ENCODE data around the gene ZSWIM4.

The ZSWIM4 gene

DNA sequence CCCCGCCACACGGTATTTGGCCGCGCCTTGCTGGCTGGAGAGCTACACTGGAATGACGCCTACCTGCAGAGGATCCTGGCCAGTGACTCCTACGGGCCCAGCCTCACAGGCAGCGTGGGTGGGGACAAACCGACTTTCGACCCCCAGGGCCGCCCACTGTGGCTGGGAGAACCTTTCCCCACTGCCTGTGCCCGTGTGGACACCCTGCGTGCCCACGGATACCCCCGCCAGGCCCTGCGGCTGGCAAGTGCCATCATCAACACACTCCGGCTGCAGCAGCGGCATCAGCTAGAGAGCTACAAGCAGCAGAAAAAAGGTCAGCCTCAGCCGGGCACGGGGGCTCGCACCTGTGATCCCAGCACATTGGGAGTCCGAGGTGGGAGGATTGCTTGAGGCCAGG is 19.3 kb downstream of the ZSWIM4 start:
- no peak overlapping the region for H3K27ac ChIP-seq (ENCODE audit: low read length)
- peaks cover 0 to 7% of the 10 kb centered on the region in 2 donors for H3K4me1 ChIP-seq (ENCODE audit: control insufficient read depth in 1 of 2, insufficient read depth in 2 of 2, low read length in 2 of 2)
- no peak overlapping the region for H3K4me3 ChIP-seq (ENCODE audit: low read depth in 1 of 2, low read length in 2 of 2)
- peaks cover 0 to 11% of the 10 kb centered on the region in 2 donors for H3K36me3 ChIP-seq (ENCODE audit: control insufficient read depth in 1 of 2, insufficient read depth in 2 of 2, low read length in 2 of 2)
- H3K9me3 ChIP-seq (ENCODE audit: control insufficient read depth in 1 of 2, low read length in 2 of 2): no peaks in the 10 kb centered on the region
- H3K27me3 ChIP-seq (ENCODE audit: low read depth, low read length): no peaks in the 10 kb centered on the region

DNA sequence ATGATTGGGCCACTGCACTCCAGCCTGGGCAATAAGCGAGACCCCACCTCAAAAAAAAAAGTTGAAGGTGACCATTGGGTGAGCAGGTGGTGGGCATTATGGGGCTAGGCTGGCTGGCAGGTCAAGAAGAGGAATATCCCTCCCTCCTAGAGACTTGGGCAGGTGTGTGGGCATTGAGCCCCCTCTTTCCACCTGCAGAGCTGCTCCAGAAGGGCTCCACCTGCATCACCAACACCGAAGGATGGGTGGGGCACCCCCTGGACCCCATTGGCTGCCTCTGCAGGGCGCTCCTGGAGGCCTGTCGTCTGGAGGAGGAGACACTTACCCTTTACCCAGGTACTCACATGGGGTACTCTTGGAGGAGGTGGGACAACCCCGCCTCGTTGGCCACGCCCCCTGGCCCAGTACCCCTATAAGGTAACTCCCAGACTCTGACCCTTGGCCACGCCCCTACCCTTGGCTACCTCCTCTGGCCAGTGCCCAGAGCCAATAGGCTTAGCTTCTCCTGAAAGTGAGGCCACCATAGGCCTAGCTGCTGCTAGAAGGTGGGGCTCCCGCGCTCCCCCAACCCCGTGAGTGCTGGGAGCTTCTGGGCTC is 21.9 kb downstream of the ZSWIM4 start:
- peaks cover 0 to 7% of the 10 kb centered on the region in 2 donors for H3K4me1 ChIP-seq (ENCODE audit: control insufficient read depth in 1 of 2, insufficient read depth in 2 of 2, low read length in 2 of 2)
- no peaks in the 10 kb centered on the region for H3K9me3 ChIP-seq (ENCODE audit: control insufficient read depth in 1 of 2, low read length in 2 of 2)
- H3K27ac ChIP-seq (ENCODE audit: low read length): no peak overlapping the region
- H3K4me3 ChIP-seq (ENCODE audit: low read depth in 1 of 2, low read length in 2 of 2): no peak overlapping the region
- H3K36me3 ChIP-seq (ENCODE audit: control insufficient read depth in 1 of 2, insufficient read depth in 2 of 2, low read length in 2 of 2): peaks cover 0 to 9% of the 10 kb centered on the region in 2 donors
- H3K27me3 ChIP-seq (ENCODE audit: low read depth, low read length): no peaks in the 10 kb centered on the region

DNA sequence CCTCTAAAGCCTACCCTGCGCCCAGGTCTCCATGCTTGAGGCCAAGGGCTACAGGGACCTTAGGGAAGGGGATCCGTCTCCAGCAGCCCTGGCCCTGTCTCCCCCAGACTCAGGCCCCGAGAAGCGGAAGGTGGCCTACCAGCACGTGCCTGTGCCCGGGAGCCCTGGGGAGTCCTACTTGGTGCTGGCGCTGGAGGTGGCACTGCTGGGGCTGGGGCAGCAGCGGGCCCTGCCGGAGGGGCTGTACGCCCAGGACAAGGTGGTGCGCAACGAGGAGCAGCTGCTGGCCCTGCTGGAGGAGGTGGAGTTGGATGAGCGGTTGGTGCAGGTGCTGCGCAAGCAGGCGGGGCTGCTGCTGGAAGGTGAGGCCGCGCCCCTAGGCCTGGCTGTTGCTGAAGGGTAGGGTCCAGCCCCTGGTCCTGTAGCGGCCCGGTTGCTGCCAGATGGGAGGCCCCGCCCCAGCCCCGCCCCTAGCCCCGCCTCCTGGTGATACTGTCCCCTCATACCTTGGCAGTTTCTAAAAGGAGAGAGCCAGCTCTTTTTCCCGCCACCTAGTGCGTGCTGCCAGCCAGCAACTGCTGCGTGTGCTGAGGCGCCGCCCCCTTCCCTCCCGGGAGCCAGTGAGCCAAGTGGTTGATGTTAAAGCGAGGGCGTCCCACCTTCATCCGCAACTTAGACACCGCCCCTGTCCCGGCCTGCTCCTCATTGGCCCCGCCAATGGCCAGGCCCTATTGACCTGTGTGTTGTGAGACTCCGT is 22.6 kb downstream of the ZSWIM4 start:
- Histone ChIP-seq H3K4me1 (ENCODE audit: control insufficient read depth in 1 of 2, insufficient read depth in 2 of 2, low read length in 2 of 2) (peaks cover 0 to 8% of the 10 kb centered on the region in 2 donors), H3K27me3 (ENCODE audit: low read depth, low read length) (no peaks in the 10 kb centered on the region), H3K4me3 (ENCODE audit: low read depth in 1 of 2, low read length in 2 of 2) (no peak overlapping the region), H3K36me3 (ENCODE audit: control insufficient read depth in 1 of 2, insufficient read depth in 2 of 2, low read length in 2 of 2) (peaks cover 0 to 8% of the 10 kb centered on the region in 2 donors), H3K27ac (ENCODE audit: low read length) (no peak overlapping the region), H3K9me3 (ENCODE audit: control insufficient read depth in 1 of 2, low read length in 2 of 2) (no peaks in the 10 kb centered on the region)

DNA sequence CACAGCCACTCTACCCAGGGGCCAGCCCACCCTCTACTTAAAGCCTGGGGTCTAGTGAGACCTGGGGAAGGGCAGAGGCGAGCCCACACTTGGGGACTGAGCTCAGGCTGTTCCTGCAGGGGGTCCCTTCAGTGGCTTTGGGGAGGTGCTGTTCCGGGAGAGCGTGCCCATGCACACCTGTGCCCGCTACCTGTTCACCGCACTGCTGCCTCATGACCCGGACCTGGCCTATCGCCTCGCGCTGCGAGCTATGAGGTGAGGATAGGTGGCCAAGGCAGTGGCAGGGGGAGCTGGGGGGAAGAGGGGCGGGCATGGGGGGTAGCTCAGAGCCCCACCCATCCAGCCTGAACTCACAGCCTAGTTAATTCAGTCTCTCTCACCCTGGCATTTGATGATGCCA is 24.0 kb downstream of the ZSWIM4 start:
- peaks cover 0 to 16% of the 10 kb centered on the region in 2 donors for H3K4me1 ChIP-seq (ENCODE audit: control insufficient read depth in 1 of 2, insufficient read depth in 2 of 2, low read length in 2 of 2)
- no peaks in the 10 kb centered on the region for H3K9me3 ChIP-seq (ENCODE audit: control insufficient read depth in 1 of 2, low read length in 2 of 2)
- no peak overlapping the region for H3K27ac ChIP-seq (ENCODE audit: low read length)
- peaks cover 0 to 5% of the 10 kb centered on the region in 2 donors for H3K36me3 ChIP-seq (ENCODE audit: control insufficient read depth in 1 of 2, insufficient read depth in 2 of 2, low read length in 2 of 2)
- H3K4me3 ChIP-seq (ENCODE audit: low read depth in 1 of 2, low read length in 2 of 2): no peak overlapping the region
- H3K27me3 ChIP-seq (ENCODE audit: low read depth, low read length): no peaks in the 10 kb centered on the region

DNA sequence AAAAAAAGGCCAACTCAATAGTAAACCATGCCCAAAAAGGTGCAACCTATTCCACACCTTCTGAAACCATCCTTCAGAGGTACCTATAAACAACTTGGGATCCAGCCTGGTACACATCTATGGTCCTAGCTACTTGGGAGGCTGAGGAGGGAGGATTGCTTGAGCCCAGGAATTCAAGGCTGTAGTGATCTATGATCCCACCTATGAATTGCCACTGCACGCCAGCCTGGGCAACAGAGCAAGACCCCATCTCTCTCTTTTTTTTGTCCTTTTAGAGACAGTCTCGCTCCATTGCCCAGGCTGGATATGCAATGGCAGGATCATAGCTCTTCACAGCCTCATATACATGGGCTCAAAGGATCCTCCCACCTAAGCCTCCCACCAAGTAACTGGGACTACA is 26.0 kb downstream of the ZSWIM4 start:
- Histone ChIP-seq H3K9me3 (ENCODE audit: control insufficient read depth in 1 of 2, low read length in 2 of 2) (no peaks in the 10 kb centered on the region), H3K4me1 (ENCODE audit: control insufficient read depth in 1 of 2, insufficient read depth in 2 of 2, low read length in 2 of 2) (peaks cover 0 to 16% of the 10 kb centered on the region in 2 donors), H3K36me3 (ENCODE audit: control insufficient read depth in 1 of 2, insufficient read depth in 2 of 2, low read length in 2 of 2) (peaks cover 0 to 6% of the 10 kb centered on the region in 2 donors), H3K4me3 (ENCODE audit: low read depth in 1 of 2, low read length in 2 of 2) (no peak overlapping the region), H3K27me3 (ENCODE audit: low read depth, low read length) (no peaks in the 10 kb centered on the region), H3K27ac (ENCODE audit: low read length) (no peak overlapping the region)

DNA sequence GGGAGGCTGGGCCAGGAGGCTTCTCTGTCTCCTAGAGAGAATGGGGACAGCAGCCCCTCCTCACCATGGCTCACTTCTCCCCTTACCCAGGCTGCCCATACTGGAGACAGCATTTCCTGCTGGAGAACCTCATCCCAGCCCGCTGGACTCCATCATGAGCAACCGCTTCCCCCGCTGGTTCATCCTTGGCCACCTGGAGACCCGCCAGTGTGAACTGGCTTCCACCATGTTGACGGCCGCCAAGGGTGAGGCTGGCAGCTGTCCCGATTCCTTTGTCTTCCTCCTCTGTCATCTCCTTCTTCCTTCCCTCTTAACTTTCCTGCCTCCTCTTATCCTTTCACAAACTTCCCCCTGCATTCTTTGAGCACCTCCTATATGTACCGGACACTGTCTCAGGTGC is 28.0 kb downstream of the ZSWIM4 start:
- H3K9me3 ChIP-seq (ENCODE audit: control insufficient read depth in 1 of 2, low read length in 2 of 2): no peaks in the 10 kb centered on the region
- H3K27ac ChIP-seq (ENCODE audit: low read length): no peak overlapping the region
- no peak overlapping the region for H3K4me3 ChIP-seq (ENCODE audit: low read depth in 1 of 2, low read length in 2 of 2)
- no peaks in the 10 kb centered on the region for H3K27me3 ChIP-seq (ENCODE audit: low read depth, low read length)
- H3K36me3 ChIP-seq (ENCODE audit: control insufficient read depth in 1 of 2, insufficient read depth in 2 of 2, low read length in 2 of 2): peaks cover 0 to 6% of the 10 kb centered on the region in 2 donors
- peaks cover 0 to 8% of the 10 kb centered on the region in 2 donors for H3K4me1 ChIP-seq (ENCODE audit: control insufficient read depth in 1 of 2, insufficient read depth in 2 of 2, low read length in 2 of 2)

DNA sequence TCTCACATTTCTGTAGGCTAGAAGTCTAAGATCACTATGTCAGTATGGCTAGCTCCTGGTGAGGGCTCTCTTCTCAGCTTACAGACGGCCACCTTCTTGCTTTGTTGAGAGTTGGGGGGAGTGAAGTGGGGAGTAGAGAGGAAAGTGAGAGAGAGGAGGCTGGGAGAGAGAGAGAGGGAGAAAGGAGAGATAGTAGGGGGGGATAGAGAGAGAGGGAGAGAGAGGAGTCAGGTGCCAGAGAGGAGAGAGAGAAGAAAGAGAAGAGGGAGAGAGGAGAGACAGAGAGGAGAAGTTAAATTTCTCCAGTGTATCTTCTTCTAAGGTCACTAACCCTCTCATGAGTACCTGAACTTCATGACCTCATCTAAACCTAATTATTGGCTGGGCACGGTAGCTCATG is 28.7 kb downstream of the ZSWIM4 start:
- Histone ChIP-seq H3K4me1 (ENCODE audit: control insufficient read depth in 1 of 2, insufficient read depth in 2 of 2, low read length in 2 of 2) (peaks cover 0 to 8% of the 10 kb centered on the region in 2 donors), H3K27ac (ENCODE audit: low read length) (no peak overlapping the region), H3K36me3 (ENCODE audit: control insufficient read depth in 1 of 2, insufficient read depth in 2 of 2, low read length in 2 of 2) (peaks cover 0 to 6% of the 10 kb centered on the region in 2 donors), H3K9me3 (ENCODE audit: control insufficient read depth in 1 of 2, low read length in 2 of 2) (no peaks in the 10 kb centered on the region), H3K4me3 (ENCODE audit: low read depth in 1 of 2, low read length in 2 of 2) (no peak overlapping the region), H3K27me3 (ENCODE audit: low read depth, low read length) (no peaks in the 10 kb centered on the region)

DNA sequence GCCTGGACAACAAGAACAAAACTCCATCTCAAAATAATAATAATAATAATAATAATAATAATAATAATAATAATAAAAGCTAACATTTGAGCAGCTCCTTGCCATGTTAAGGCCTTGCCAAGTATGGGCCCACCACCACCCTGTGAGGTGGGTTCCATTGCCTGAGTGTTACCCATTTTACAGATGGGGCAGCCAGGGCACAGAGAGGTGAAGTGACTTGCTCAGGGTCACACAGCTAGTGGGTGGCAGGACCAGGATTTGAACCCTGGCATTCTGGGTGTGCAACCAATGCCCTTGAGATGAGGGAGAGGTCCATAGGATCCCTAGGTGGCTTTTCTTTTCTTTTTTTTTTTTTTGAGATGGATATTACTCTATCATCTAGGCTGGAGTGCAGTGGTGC is 29.5 kb downstream of the ZSWIM4 start:
- H3K36me3 ChIP-seq (ENCODE audit: control insufficient read depth in 1 of 2, insufficient read depth in 2 of 2, low read length in 2 of 2): peaks cover 0 to 7% of the 10 kb centered on the region in 2 donors
- no peaks in the 10 kb centered on the region for H3K9me3 ChIP-seq (ENCODE audit: control insufficient read depth in 1 of 2, low read length in 2 of 2)
- peaks cover 0 to 8% of the 10 kb centered on the region in 2 donors for H3K4me1 ChIP-seq (ENCODE audit: control insufficient read depth in 1 of 2, insufficient read depth in 2 of 2, low read length in 2 of 2)
- H3K27ac ChIP-seq (ENCODE audit: low read length): no peak overlapping the region
- H3K4me3 ChIP-seq (ENCODE audit: low read depth in 1 of 2, low read length in 2 of 2): no peak overlapping the region
- H3K27me3 ChIP-seq (ENCODE audit: low read depth, low read length): no peaks in the 10 kb centered on the region

DNA sequence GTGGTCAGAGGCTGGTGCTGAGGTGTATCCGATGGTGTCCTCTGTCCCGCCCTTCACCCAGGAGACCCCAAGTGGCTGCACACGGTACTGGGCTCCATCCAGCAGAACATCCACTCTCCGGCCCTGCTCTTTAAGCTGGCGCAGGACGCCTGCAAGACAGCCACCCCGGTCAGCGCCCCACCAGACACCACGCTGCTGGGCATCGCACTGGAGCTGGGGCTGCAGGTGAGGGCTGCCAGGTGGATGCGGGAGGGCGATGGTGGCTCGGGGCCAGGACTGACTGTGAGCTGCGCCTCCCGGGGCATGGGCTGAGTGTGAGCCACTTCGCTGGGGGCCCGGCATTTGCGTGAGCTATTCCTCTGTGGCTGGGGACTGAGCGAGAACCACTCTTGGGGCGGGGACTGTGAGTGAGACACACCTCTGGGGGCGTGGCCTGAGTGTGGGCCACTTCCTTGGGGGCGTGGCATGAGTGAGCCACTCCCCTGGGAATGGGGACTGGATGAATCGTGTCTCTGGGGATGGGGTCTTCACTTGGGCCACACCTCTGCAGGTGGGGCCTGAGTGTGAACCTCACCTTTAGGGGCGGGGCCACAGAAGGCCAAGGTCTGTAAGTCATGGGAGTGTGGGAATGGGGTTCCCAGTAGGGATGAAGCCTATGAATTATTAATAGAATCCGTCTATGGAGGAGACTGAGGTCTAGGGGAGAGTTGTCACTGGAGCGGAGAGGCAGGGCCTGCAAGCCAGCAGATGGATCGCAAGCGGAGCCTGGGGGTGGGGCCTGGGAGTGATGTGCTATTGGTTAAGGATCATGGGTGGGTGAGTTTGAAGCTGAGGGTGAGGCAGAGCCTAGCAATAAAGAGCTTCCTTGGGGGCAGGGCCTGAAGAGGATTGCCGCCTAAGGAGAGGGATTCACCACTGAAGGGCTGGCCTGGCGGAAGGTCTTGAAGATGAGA is 30.5 kb downstream of the ZSWIM4 start:
- Histone ChIP-seq H3K27me3 (ENCODE audit: low read depth, low read length) (no peaks in the 10 kb centered on the region), H3K27ac (ENCODE audit: low read length) (no peak overlapping the region), H3K4me1 (ENCODE audit: control insufficient read depth in 1 of 2, insufficient read depth in 2 of 2, low read length in 2 of 2) (peaks cover 0 to 8% of the 10 kb centered on the region in 2 donors), H3K9me3 (ENCODE audit: control insufficient read depth in 1 of 2, low read length in 2 of 2) (no peaks in the 10 kb centered on the region), H3K4me3 (ENCODE audit: low read depth in 1 of 2, low read length in 2 of 2) (no peak overlapping the region), H3K36me3 (ENCODE audit: control insufficient read depth in 1 of 2, insufficient read depth in 2 of 2, low read length in 2 of 2) (peaks cover 0 to 17% of the 10 kb centered on the region in 2 donors)

DNA sequence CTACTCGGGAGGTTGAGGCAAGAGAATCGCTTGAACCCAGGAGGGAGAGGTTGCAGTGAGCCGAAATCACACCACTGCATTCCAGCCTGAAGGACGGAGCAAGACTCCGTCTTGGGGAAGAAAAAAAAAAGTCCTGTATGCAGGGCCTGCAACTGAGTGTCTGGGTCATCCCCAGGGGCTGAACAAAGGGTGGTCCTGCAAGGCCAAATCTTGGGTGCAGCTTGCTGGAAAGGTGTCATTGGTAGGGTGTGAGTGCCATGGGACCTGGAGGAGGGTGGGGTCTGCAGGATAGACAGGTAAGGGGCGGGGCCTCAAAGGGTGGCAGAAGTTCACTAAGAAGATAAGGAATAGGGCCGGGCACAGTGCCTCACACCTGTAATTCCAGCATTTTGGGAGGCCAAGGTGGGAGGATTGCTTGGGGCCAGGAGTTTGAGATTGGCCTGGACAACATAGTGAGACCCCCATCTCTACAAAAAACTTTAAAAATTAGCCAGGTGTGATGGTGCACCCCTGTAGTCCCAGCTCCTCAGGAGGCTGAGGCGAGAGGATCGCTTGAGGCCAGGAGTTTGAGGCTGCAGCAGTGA is 31.5 kb downstream of the ZSWIM4 start:
- Histone ChIP-seq H3K4me3 (ENCODE audit: low read depth in 1 of 2, low read length in 2 of 2) (no peak overlapping the region), H3K4me1 (ENCODE audit: control insufficient read depth in 1 of 2, insufficient read depth in 2 of 2, low read length in 2 of 2) (peaks cover 0 to 8% of the 10 kb centered on the region in 2 donors), H3K36me3 (ENCODE audit: control insufficient read depth in 1 of 2, insufficient read depth in 2 of 2, low read length in 2 of 2) (peaks cover 0 to 20% of the 10 kb centered on the region in 2 donors), H3K27ac (ENCODE audit: low read length) (no peak overlapping the region), H3K27me3 (ENCODE audit: low read depth, low read length) (no peaks in the 10 kb centered on the region), H3K9me3 (ENCODE audit: control insufficient read depth in 1 of 2, low read length in 2 of 2) (no peaks in the 10 kb centered on the region)

DNA sequence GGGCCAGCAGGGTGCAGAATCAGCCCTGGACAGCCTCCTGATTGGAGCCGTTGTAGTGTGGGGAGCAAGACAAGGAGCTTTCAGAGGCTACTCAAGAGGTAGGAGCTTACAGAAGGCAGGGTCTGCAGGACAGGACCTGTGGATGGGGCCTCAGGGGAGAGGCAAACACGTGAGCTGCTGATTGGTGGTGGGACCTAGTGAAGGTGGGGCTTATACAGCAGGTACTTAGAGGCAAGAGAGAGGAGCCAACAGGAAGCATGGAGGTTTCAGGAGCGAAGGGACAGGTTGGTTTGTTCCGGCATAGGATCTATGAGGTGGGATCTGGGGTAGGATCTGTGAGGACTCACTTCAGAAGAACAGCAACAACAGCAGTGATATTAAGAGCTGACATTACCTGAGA is 32.4 kb downstream of the ZSWIM4 start:
- no peak overlapping the region for H3K4me3 ChIP-seq (ENCODE audit: low read depth in 1 of 2, low read length in 2 of 2)
- H3K36me3 ChIP-seq (ENCODE audit: control insufficient read depth in 1 of 2, insufficient read depth in 2 of 2, low read length in 2 of 2): peaks cover 0 to 20% of the 10 kb centered on the region in 2 donors
- no peaks in the 10 kb centered on the region for H3K9me3 ChIP-seq (ENCODE audit: control insufficient read depth in 1 of 2, low read length in 2 of 2)
- no peak overlapping the region for H3K27ac ChIP-seq (ENCODE audit: low read length)
- peaks cover 0 to 8% of the 10 kb centered on the region in 2 donors for H3K4me1 ChIP-seq (ENCODE audit: control insufficient read depth in 1 of 2, insufficient read depth in 2 of 2, low read length in 2 of 2)
- no peaks in the 10 kb centered on the region for H3K27me3 ChIP-seq (ENCODE audit: low read depth, low read length)

Data from muscle layer of duodenum (tissue), 2 donors.